WTC11 (cell line): ENCODE results near the gene DENR. TPM values are rescaled to one million over a fixed set of nuclear protein-coding genes. Genes with fewer than 3 reads are reported as not detected.

Experiments used
- ATAC-seq: fragments of 200-7000 bp; cut with Tn5 transposase; 2 replicates; pipeline ENCODE4 v1.10.0; 2021; ENCODE audit warnings: mild to moderate bottlenecking, moderate library complexity
- CTCF ChIA-PET: fragments of 300-600 bp; sonication (Branson Sonifier 250); formaldehyde crosslinking; loops from one replicate; lab custom pipeline; 2021; ENCODE audit warnings: antibody characterized with exemption; lab: Charles Lee
- POLR2A ChIA-PET: fragments of 350-600 bp; sonication (Branson Sonifier 250); formaldehyde crosslinking; loops from one replicate; lab custom pipeline; 2021; ENCODE audit warnings: antibody characterized with exemption; lab: Charles Lee
- DNase-seq: peaks from one replicate; pipeline ENCODE4 v3.0.0; 2021; ENCODE audit warnings: low spot score
- H3K27ac Mint-ChIP-seq: 2 replicates; pipeline ENCODE4 v1.8.0; 2021; ENCODE audit warnings: mixed read lengths
- H3K27me3 Mint-ChIP-seq: 2 replicates; pipeline ENCODE4 v1.8.0; 2021; ENCODE audit warnings: low read depth, mild to moderate bottlenecking, moderate library complexity, mixed read lengths
- H3K36me3 Mint-ChIP-seq: 2 replicates; pipeline ENCODE4 v1.8.0; 2021; ENCODE audit warnings: mixed read lengths
- H3K4me1 Mint-ChIP-seq: 2 replicates; pipeline ENCODE4 v1.8.0; 2022; ENCODE audit warnings: mixed read lengths
- H3K4me3 Mint-ChIP-seq: 2 replicates; pipeline ENCODE4 v1.8.0; 2021; ENCODE audit warnings: mild to moderate bottlenecking, moderate library complexity, mixed read lengths
- H3K9me3 Mint-ChIP-seq: 2 replicates; pipeline ENCODE4 v1.8.0; 2021; ENCODE audit warnings: mixed read lengths
- ATF1 ChIP-seq: sonication (generic); formaldehyde crosslinking; IDR thresholded peaks from 2 replicates; pipeline ENCODE4 v1.8.1; 2023; ENCODE audit warnings: mild to moderate bottlenecking, moderate library complexity, missing genetic modification reagents
- CDX4 ChIP-seq: fragments of 250-450 bp; sonication (Bioruptor Pico); IDR thresholded peaks from 2 replicates; pipeline ENCODE4 v1.9.0; 2021; ENCODE audit warnings: moderate library complexity, mild to moderate bottlenecking, inconsistent platforms, borderline replicate concordance
- CREB1 ChIP-seq: sonication (generic); formaldehyde crosslinking; IDR thresholded peaks from 2 replicates; pipeline ENCODE4 v1.8.0; 2023; ENCODE audit warnings: mild to moderate bottlenecking, missing genetic modification reagents
- E2F5 ChIP-seq: sonication (generic); formaldehyde crosslinking; IDR thresholded peaks from 2 replicates; pipeline ENCODE4 v1.8.1; 2022; ENCODE audit warnings: mild to moderate bottlenecking, moderate library complexity, missing genetic modification reagents
- FOXK1 ChIP-seq: sonication (generic); formaldehyde crosslinking; IDR thresholded peaks from 2 replicates; pipeline ENCODE4 v1.8.0; 2022; ENCODE audit warnings: mild to moderate bottlenecking, moderate library complexity, missing genetic modification reagents
- MAX ChIP-seq: sonication (generic); formaldehyde crosslinking; IDR thresholded peaks from 2 replicates; pipeline ENCODE4 v1.8.0; 2022; ENCODE audit warnings: mild to moderate bottlenecking, missing genetic modification reagents
- NR2C2 ChIP-seq: sonication (generic); formaldehyde crosslinking; IDR thresholded peaks from 2 replicates; pipeline ENCODE4 v1.8.0; 2022; ENCODE audit warnings: mild to moderate bottlenecking, missing genetic modification reagents
- STAT6 ChIP-seq: sonication (generic); formaldehyde crosslinking; conservative IDR thresholded peaks from 2 replicates; pipeline ENCODE4 v1.8.1; 2023; ENCODE audit warnings: mild to moderate bottlenecking, low read depth, missing genetic modification reagents, moderate library complexity
- TP53 ChIP-seq: sonication (generic); formaldehyde crosslinking; IDR thresholded peaks from 2 replicates; pipeline ENCODE4 v1.8.1; 2023; ENCODE audit warnings: mild to moderate bottlenecking, missing genetic modification reagents
- ZNF263 ChIP-seq: sonication (generic); formaldehyde crosslinking; IDR thresholded peaks from 2 replicates; pipeline ENCODE4 v1.8.1; 2022; ENCODE audit warnings: low read depth, mild to moderate bottlenecking, moderate library complexity, missing genetic modification reagents
- ZNF396 ChIP-seq: fragments of 250-450 bp; sonication (Bioruptor Pico); IDR thresholded peaks from 2 replicates; pipeline ENCODE4 v1.8.0; 2021; ENCODE audit warnings: mild to moderate bottlenecking, moderate library complexity, borderline replicate concordance
- total RNA-seq: library from RNA; stranded (reverse); gene quantifications from 3 replicates; pipeline ENCODE4 v1.2.3, GENCODE V29; 2021
- TF ChIP-seq, protein P1 (sequence below): sonication (generic); formaldehyde crosslinking; IDR thresholded peaks from 2 replicates; pipeline ENCODE4 v1.8.1; 2023; ENCODE audit warnings: mild to moderate bottlenecking, missing genetic modification reagents, moderate library complexity
- TF ChIP-seq, protein P2 (sequence below): fragments of 250-450 bp; sonication (Bioruptor Pico); IDR thresholded peaks from 2 replicates; pipeline ENCODE4 v1.9.0; 2021; ENCODE audit warnings: mild to moderate bottlenecking, borderline replicate concordance
- TF ChIP-seq, protein P3 (sequence below): sonication (generic); formaldehyde crosslinking; IDR thresholded peaks from 2 replicates; pipeline ENCODE4 v1.8.1; 2022; ENCODE audit warnings: low read depth, mild to moderate bottlenecking, moderate library complexity, missing genetic modification reagents, borderline replicate concordance
- TF ChIP-seq, protein P4 (sequence below): sonication (generic); formaldehyde crosslinking; IDR thresholded peaks from 2 replicates; pipeline ENCODE4 v1.8.1; 2022; ENCODE audit warnings: missing genetic modification reagents, borderline replicate concordance

Gene DENR
- total RNA-seq, 1 experiment from 2014 or later: 81.5 TPM

GRCh38 chr12:122722387-122722786, 30.2 kb upstream of the DENR start:
- CTCF ChIA-PET: interaction anchor here (1.2 kb wide), 1 partner anchor 8 kb away, joined by 3 read pairs; the partner anchor contains the start of gene HCAR1
- TF ChIP-seq MAX (CRISPR knock-in tag): no peak
- TF ChIP-seq TP53 (CRISPR knock-in tag): no peak
- no peak for TF ChIP-seq NR2C2 (CRISPR knock-in tag)
- TF ChIP-seq, protein P1, sequence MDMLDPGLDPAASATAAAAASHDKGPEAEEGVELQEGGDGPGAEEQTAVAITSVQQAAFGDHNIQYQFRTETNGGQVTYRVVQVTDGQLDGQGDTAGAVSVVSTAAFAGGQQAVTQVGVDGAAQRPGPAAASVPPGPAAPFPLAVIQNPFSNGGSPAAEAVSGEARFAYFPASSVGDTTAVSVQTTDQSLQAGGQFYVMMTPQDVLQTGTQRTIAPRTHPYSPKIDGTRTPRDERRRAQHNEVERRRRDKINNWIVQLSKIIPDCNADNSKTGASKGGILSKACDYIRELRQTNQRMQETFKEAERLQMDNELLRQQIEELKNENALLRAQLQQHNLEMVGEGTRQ (CRISPR knock-in tag): no peak
- no peak for TF ChIP-seq FOXK1
- TF ChIP-seq ATF1 (CRISPR knock-in tag): no peak
- no peak for TF ChIP-seq ZNF396
- no peak for TF ChIP-seq STAT6 (CRISPR knock-in tag)
- TF ChIP-seq E2F5 (CRISPR knock-in tag): no peak
- no peak for TF ChIP-seq CREB1 (CRISPR knock-in tag)
- no peak for TF ChIP-seq ZNF263 (CRISPR knock-in tag)
- TF ChIP-seq, protein P2, sequence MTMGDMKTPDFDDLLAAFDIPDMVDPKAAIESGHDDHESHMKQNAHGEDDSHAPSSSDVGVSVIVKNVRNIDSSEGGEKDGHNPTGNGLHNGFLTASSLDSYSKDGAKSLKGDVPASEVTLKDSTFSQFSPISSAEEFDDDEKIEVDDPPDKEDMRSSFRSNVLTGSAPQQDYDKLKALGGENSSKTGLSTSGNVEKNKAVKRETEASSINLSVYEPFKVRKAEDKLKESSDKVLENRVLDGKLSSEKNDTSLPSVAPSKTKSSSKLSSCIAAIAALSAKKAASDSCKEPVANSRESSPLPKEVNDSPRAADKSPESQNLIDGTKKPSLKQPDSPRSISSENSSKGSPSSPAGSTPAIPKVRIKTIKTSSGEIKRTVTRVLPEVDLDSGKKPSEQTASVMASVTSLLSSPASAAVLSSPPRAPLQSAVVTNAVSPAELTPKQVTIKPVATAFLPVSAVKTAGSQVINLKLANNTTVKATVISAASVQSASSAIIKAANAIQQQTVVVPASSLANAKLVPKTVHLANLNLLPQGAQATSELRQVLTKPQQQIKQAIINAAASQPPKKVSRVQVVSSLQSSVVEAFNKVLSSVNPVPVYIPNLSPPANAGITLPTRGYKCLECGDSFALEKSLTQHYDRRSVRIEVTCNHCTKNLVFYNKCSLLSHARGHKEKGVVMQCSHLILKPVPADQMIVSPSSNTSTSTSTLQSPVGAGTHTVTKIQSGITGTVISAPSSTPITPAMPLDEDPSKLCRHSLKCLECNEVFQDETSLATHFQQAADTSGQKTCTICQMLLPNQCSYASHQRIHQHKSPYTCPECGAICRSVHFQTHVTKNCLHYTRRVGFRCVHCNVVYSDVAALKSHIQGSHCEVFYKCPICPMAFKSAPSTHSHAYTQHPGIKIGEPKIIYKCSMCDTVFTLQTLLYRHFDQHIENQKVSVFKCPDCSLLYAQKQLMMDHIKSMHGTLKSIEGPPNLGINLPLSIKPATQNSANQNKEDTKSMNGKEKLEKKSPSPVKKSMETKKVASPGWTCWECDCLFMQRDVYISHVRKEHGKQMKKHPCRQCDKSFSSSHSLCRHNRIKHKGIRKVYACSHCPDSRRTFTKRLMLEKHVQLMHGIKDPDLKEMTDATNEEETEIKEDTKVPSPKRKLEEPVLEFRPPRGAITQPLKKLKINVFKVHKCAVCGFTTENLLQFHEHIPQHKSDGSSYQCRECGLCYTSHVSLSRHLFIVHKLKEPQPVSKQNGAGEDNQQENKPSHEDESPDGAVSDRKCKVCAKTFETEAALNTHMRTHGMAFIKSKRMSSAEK (CRISPR knock-in tag): no peak
- TF ChIP-seq, protein P3, sequence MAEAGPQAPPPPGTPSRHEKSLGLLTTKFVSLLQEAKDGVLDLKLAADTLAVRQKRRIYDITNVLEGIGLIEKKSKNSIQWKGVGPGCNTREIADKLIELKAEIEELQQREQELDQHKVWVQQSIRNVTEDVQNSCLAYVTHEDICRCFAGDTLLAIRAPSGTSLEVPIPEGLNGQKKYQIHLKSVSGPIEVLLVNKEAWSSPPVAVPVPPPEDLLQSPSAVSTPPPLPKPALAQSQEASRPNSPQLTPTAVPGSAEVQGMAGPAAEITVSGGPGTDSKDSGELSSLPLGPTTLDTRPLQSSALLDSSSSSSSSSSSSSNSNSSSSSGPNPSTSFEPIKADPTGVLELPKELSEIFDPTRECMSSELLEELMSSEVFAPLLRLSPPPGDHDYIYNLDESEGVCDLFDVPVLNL (CRISPR knock-in tag): no peak
- TF ChIP-seq, protein P4, sequence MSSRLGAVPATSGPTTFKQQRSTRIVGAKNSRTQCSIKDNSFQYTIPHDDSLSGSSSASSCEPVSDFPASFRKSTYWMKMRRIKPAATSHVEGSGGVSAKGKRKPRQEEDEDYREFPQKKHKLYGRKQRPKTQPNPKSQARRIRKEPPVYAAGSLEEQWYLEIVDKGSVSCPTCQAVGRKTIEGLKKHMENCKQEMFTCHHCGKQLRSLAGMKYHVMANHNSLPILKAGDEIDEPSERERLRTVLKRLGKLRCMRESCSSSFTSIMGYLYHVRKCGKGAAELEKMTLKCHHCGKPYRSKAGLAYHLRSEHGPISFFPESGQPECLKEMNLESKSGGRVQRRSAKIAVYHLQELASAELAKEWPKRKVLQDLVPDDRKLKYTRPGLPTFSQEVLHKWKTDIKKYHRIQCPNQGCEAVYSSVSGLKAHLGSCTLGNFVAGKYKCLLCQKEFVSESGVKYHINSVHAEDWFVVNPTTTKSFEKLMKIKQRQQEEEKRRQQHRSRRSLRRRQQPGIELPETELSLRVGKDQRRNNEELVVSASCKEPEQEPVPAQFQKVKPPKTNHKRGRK: no peak
- TF ChIP-seq CDX4 (CRISPR knock-in tag): no peak
- TF ChIP-seq, all 79 proteins: peak for 0
- no peaks in the 10 kb centered on the region for H3K36me3 Mint-ChIP-seq
- H3K27me3 Mint-ChIP-seq: no peaks in the 10 kb centered on the region
- POLR2A ChIA-PET: interaction anchor here (0.6 kb wide), 1 partner anchor 53 kb away, joined by 4 read pairs; no protein-coding TSS in a partner anchor
- DNase-seq (no peak), ATAC-seq (no peak)
- H3K4me1 Mint-ChIP-seq: peaks cover 11% of the 10 kb centered on the region
- H3K9me3 Mint-ChIP-seq: peaks cover 4% of the 10 kb centered on the region; the same call in 1 of the 2 replicates
- no peak overlapping the region for H3K27ac Mint-ChIP-seq
- no peak overlapping the region for H3K4me3 Mint-ChIP-seq
